Brain microvascular endothelial cell (primary cell): ENCODE results near the gene ALKBH8.
"Not testable (repeated sequence)": the region's sequence is repeated elsewhere in the genome, so short reads cannot be mapped to it uniquely, and the experiment has no call there.

ENCODE experiments used
- DNase-seq: peaks from one replicate; pipeline ENCODE4 v3.0.0-alpha.2; 2020
- H3K27ac ChIP-seq: fragments of 250-450 bp; sonication (Bioruptor Pico); 2 replicates; pipeline ENCODE4 v1.5.1; 2020; ENCODE audit warnings: mild to moderate bottlenecking, moderate library complexity
- H3K27me3 ChIP-seq: fragments of 250-450 bp; sonication (Bioruptor Pico); replicated peaks from 2 replicates; pipeline ENCODE4 v1.5.1; 2020; ENCODE audit warnings: mild to moderate bottlenecking
- H3K36me3 ChIP-seq: fragments of 250-450 bp; sonication (Bioruptor Pico); replicated peaks from 2 replicates; pipeline ENCODE4 v1.5.1; 2020; ENCODE audit warnings: mild to moderate bottlenecking
- H3K4me3 ChIP-seq: 2 replicates; pipeline ENCODE4 v1.5.1; 2011; ENCODE audit warnings: low read depth, mild to moderate bottlenecking, control low read depth, low read length, moderate library complexity
- CTCF ChIP-seq: IDR thresholded peaks from 2 replicates; pipeline ENCODE4 v1.5.1; 2011; ENCODE audit warnings: low read depth, mild to moderate bottlenecking, moderate library complexity, low read length, control low read depth, inconsistent platforms; ENCODE audit errors: missing control alignments
- in situ Hi-C: cut with HindIII; loops from 2 replicates; pipeline ENCODE4 v1.10.0; 2017; ENCODE audit warnings: low sequenced_read_pairs, low pct_ligation_motif_present

The ALKBH8 gene

GRCh38 chr11:107538821-107539220 lies 26.7 kb downstream of the ALKBH8 start:
- Histone ChIP-seq H3K4me3 (no peak overlapping the region), H3K27me3 (no peaks in the 10 kb centered on the region), H3K36me3 (no peaks in the 10 kb centered on the region), H3K27ac (no peak overlapping the region)
- no peak for DNase-seq
- in situ Hi-C loops = no loop called here
- no peak for TF ChIP-seq CTCF

DNA sequence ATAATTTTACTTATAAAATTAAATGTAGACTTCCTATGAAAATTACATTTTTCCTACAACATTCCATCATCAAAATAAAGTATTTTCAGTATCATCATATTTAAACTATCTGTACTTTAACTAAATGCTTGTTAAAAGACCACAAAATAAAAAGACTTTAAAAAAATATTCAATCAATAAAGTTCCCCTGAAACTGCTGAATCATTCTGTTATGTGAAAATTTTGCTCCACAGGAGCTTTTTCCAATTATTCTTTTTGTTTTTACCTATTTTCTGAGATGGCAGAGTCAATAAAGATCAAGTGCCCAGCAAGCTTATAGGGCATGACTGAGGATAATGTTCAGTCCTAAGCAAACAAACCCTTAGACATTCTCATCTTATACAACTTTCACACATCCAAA lies 27.3 kb downstream of the ALKBH8 start:
- Histone ChIP-seq H3K4me3 (no peak overlapping the region), H3K27me3 (no peaks in the 10 kb centered on the region), H3K36me3 (no peaks in the 10 kb centered on the region), H3K27ac (no peak overlapping the region)
- no peak for TF ChIP-seq CTCF
- in situ Hi-C loops = no loop called here
- no peak for DNase-seq

- H3K27ac ChIP-seq, in situ Hi-C loops, H3K4me3 ChIP-seq, DNase-seq, H3K36me3 ChIP-seq, H3K27me3 ChIP-seq: not testable (repeated sequence)
Measured at GRCh38 chr11:107537155-107537554, 28.4 kb downstream of the ALKBH8 start.

DNA sequence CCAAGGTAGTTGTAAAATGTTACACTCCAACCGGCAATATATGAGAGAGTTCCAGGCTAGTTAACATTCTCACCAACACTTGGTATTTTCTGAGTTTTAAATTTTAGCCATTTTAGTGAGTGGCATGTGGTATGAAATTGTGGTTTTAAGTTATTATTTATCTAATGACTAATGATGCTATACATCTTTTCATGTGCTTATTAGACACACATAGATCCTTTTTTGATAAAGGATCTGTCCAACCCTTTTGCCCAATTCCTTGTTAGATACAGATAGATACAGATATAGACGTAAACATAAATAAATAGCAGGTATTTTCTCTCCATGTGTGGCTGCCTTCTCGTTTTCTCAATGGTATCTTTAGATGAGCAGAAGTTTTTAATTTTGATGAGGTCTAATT lies 39.3 kb downstream of the ALKBH8 start:
- Histone ChIP-seq H3K36me3 (no peaks in the 10 kb centered on the region), H3K4me3 (no peak overlapping the region), H3K27ac (no peak overlapping the region), H3K27me3 (no peaks in the 10 kb centered on the region)
- in situ Hi-C loops = no loop called here
- no peak for TF ChIP-seq CTCF
- DNase-seq = no peak

GRCh38 chr11:107508858-107509244 lies 56.7 kb downstream of the ALKBH8 start:
- Histone ChIP-seq H3K4me3 (no peak overlapping the region), H3K27ac (no peak overlapping the region), H3K27me3 (no peaks in the 10 kb centered on the region), H3K36me3 (peaks cover 5% of the 10 kb centered on the region)
- DNase-seq = no peak
- in situ Hi-C loops = no loop called here
- no peak for TF ChIP-seq CTCF

- no peak overlapping the region for H3K27ac ChIP-seq
- DNase-seq = no peak
- no peaks in the 10 kb centered on the region for H3K27me3 ChIP-seq
- no peak for TF ChIP-seq CTCF
- no peak overlapping the region for H3K4me3 ChIP-seq
- in situ Hi-C loops = no loop called here
- H3K36me3 ChIP-seq = peaks cover 5% of the 10 kb centered on the region
Measured at GRCh38 chr11:107508201-107508857, 57.2 kb downstream of the ALKBH8 start.
